ENCODE results near the gene ADAMTS14.

ADAMTS14 gene

GRCh38 chr10:70810967-70811366 lies 138.7 kb downstream of the ADAMTS14 start:
- H3K4me3 ChIP-seq (ENCODE audit: low read depth, low read length): no peak overlapping the region
- no peak for TF ChIP-seq CTCF (IDR thresholded peaks at IDR 0.05; ENCODE audit: borderline replicate concordance, insufficient read depth, low read depth, low read length)

- no peak overlapping the region for H3K4me3 ChIP-seq (ENCODE audit: low read depth, low read length)
- TF ChIP-seq CTCF (IDR thresholded peaks at IDR 0.05; ENCODE audit: borderline replicate concordance, insufficient read depth, low read depth, low read length): no peak
Measured at GRCh38 chr10:70811881-70812280, 139.6 kb downstream of the ADAMTS14 start.

Data from GM12875 (cell line).